Hepatocyte (in vitro differentiated cells): ENCODE results near the gene NDUFV2. TPM values are rescaled to one million over a fixed set of nuclear protein-coding genes. Genes with fewer than 3 reads are reported as not detected.

ENCODE experiments used
- DNase-seq: peaks from one replicate; pipeline ENCODE4 v3.0.0-alpha.2; 2016; ENCODE audit warnings: low spot score
- H2AFZ ChIP-seq: fragments of 200-600 bp; sonication (generic); 2 replicates; pipeline ENCODE4 v1.6.0; 2016; ENCODE audit warnings: antibody characterized with exemption, mild to moderate bottlenecking
- H3K27ac ChIP-seq: fragments of 200-600 bp; sonication (generic); 2 replicates; pipeline ENCODE4 v1.5.1; 2016; ENCODE audit warnings: mild to moderate bottlenecking
- H3K27me3 ChIP-seq: fragments of 200-600 bp; sonication (generic); 2 replicates; pipeline ENCODE4 v1.6.1; 2016
- H3K36me3 ChIP-seq: fragments of 200-600 bp; sonication (generic); replicated peaks from 2 replicates; pipeline ENCODE4 v1.5.1; 2016; ENCODE audit warnings: low read depth; ENCODE audit not compliant: insufficient read depth
- H3K4me1 ChIP-seq: fragments of 200-600 bp; sonication (generic); 2 replicates; pipeline ENCODE4 v1.5.1; 2016; ENCODE audit warnings: mild to moderate bottlenecking, moderate library complexity; ENCODE audit not compliant: insufficient read depth
- H3K4me2 ChIP-seq: fragments of 200-600 bp; sonication (generic); 2 replicates; pipeline ENCODE4 v1.6.0; 2016
- H3K4me3 ChIP-seq: fragments of 200-600 bp; sonication (generic); 2 replicates; pipeline ENCODE4 v1.5.1; 2016; ENCODE audit warnings: mild to moderate bottlenecking
- H3K79me2 ChIP-seq: fragments of 200-600 bp; sonication (generic); 2 replicates; pipeline ENCODE4 v1.6.0; 2017; ENCODE audit warnings: mild to moderate bottlenecking
- H3K9me2 ChIP-seq: fragments of 200-600 bp; sonication (generic); replicated peaks from 2 replicates; pipeline ENCODE4 v1.6.0; 2017; ENCODE audit warnings: mild to moderate bottlenecking; ENCODE audit not compliant: insufficient read depth
- H3K9me3 ChIP-seq: fragments of 200-600 bp; sonication (generic); 2 replicates; pipeline ENCODE4 v1.5.1; 2016; ENCODE audit warnings: low read depth, mild to moderate bottlenecking
- H4K20me1 ChIP-seq: fragments of 200-600 bp; sonication (generic); 2 replicates; pipeline ENCODE4 v1.6.0; 2016; ENCODE audit warnings: mild to moderate bottlenecking; ENCODE audit not compliant: insufficient read depth, poor library complexity, severe bottlenecking
- EZH2 ChIP-seq: fragments of 200-600 bp; sonication (generic); IDR thresholded peaks from 2 replicates; pipeline ENCODE4 v1.6.1; 2016; ENCODE audit warnings: antibody characterized with exemption, mild to moderate bottlenecking, borderline replicate concordance
- EZH2phosphoT487 ChIP-seq: fragments of 200-600 bp; sonication (generic); IDR thresholded peaks from one replicate; pipeline ENCODE4 v1.6.1; 2018; ENCODE audit warnings: antibody characterized with exemption, mild to moderate bottlenecking, low read depth, moderate library complexity; ENCODE audit not compliant: unreplicated experiment, severe bottlenecking
- WGBS: methylation state at CpG from one replicate; pipeline ENCODE4 v1.1.6; 2016; ENCODE audit warnings: low lambda C conversion rate; ENCODE audit errors: missing lambda C conversion rate; 5-methylcytosine and 5-hydroxymethylcytosine counted together
- polyA plus RNA-seq: library from polyadenylated mRNA; unstranded; fragments of >200 nt; fragmentation: Nextera tagmentation; extraction: Ambion mirVana; gene quantifications from 2 replicates; pipeline ENCODE4 v1.2.1, GENCODE V29; 2016
- total RNA-seq: library from RNA; depleted of rRNA; stranded (reverse); fragments of >200 nt; gene quantifications from 2 replicates; pipeline ENCODE4 v1.2.3, GENCODE V29; 2014
- TF ChIP-seq, protein P1 (sequence below): fragments of 200-600 bp; sonication (generic); IDR thresholded peaks from 2 replicates; pipeline ENCODE4 v1.5.1; 2016; ENCODE audit warnings: antibody characterized with exemption, mild to moderate bottlenecking; ENCODE audit not compliant: poor library complexity

NDUFV2 gene
- total and polyA plus RNA-seq, 2 experiments from 2014 or later, result 178 to 238 TPM

GRCh38 chr18:9135912-9136314 lies 33.4 kb downstream of the NDUFV2 start:
- peak; percentile 75 for DNase-seq
- Histone ChIP-seq H3K79me2 (peaks cover 66% of the 10 kb centered on the region), H2AFZ (peak overlapping the region; percentile 74), H3K36me3 (no peaks in the 10 kb centered on the region), H3K4me1 (peaks cover 14% of the 10 kb centered on the region), H3K27me3 (no peaks in the 10 kb centered on the region), H4K20me1 (peaks cover 32% of the 10 kb centered on the region), H3K9me2 (no peaks in the 10 kb centered on the region), H3K4me2 (peak overlapping the region; percentile 92), H3K9me3 (no peaks in the 10 kb centered on the region), H3K4me3 (peak overlapping the region; percentile 87), H3K27ac (peak overlapping the region; percentile 99)
- WGBS, result 1% methylated on average over 29 of the region's 33 CpGs
- TF ChIP-seq EZH2, result no peak
- TF ChIP-seq, protein P1, sequence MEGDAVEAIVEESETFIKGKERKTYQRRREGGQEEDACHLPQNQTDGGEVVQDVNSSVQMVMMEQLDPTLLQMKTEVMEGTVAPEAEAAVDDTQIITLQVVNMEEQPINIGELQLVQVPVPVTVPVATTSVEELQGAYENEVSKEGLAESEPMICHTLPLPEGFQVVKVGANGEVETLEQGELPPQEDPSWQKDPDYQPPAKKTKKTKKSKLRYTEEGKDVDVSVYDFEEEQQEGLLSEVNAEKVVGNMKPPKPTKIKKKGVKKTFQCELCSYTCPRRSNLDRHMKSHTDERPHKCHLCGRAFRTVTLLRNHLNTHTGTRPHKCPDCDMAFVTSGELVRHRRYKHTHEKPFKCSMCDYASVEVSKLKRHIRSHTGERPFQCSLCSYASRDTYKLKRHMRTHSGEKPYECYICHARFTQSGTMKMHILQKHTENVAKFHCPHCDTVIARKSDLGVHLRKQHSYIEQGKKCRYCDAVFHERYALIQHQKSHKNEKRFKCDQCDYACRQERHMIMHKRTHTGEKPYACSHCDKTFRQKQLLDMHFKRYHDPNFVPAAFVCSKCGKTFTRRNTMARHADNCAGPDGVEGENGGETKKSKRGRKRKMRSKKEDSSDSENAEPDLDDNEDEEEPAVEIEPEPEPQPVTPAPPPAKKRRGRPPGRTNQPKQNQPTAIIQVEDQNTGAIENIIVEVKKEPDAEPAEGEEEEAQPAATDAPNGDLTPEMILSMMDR, result no peak
- no peak for TF ChIP-seq EZH2phosphoT487

- peak within 1 kb of the TSS; percentile 92 for H3K4me2 ChIP-seq
- peak; percentile 98 for DNase-seq
- H3K27me3 ChIP-seq, result no peaks in the 10 kb centered on the region
- peaks cover 14% of the 10 kb centered on the region for H3K4me1 ChIP-seq
- no peaks in the 10 kb centered on the region for H3K9me2 ChIP-seq
- H3K36me3 ChIP-seq, result no peaks in the 10 kb centered on the region
- peaks cover 67% of the 10 kb centered on the region for H3K79me2 ChIP-seq
- H3K27ac ChIP-seq, result peak within 1 kb of the TSS; percentile 99
- TF ChIP-seq EZH2 (no peak), EZH2phosphoT487 (no peak)
- TF ChIP-seq, protein P1, result no peak
- peaks cover 38% of the 10 kb centered on the region for H4K20me1 ChIP-seq
- WGBS, result 1% methylated on average over 59 of the region's 95 CpGs
- H3K4me3 ChIP-seq, result peak within 1 kb of the TSS; percentile 91
- no peaks in the 10 kb centered on the region for H3K9me3 ChIP-seq
- peak within 1 kb of the TSS; percentile 79 for H2AFZ ChIP-seq
Measured at GRCh38 chr18:9136315-9137155, 34.0 kb downstream of the NDUFV2 start, which contains the start of gene ANKRD12. Gene ANKRD12 (plus strand): TSS chr18:9136781. CDS start chr18:9182433, 45,652 bp downstream.

- H4K20me1 ChIP-seq, result peaks cover 46% of the 10 kb centered on the region
- WGBS, result 3% methylated on average over 34 of the region's 95 CpGs
- TF ChIP-seq, protein P1, result no peak
- no peak for TF ChIP-seq EZH2
- no peak for TF ChIP-seq EZH2phosphoT487
Measured at GRCh38 chr18:9137168-9138066, 34.9 kb downstream of the NDUFV2 start.

More at GRCh38 chr18:9137168-9138066, 34.9 kb downstream of the NDUFV2 start:
- Histone ChIP-seq H3K9me3 (no peaks in the 10 kb centered on the region), H3K4me2 (peak overlapping the region; percentile 89), H2AFZ (peak overlapping the region; percentile 79), H3K9me2 (no peaks in the 10 kb centered on the region), H3K27me3 (no peaks in the 10 kb centered on the region), H3K79me2 (peaks cover 69% of the 10 kb centered on the region), H3K4me3 (peak overlapping the region; percentile 91), H3K27ac (peak overlapping the region; percentile 99), H3K36me3 (no peaks in the 10 kb centered on the region), H3K4me1 (peaks cover 14% of the 10 kb centered on the region)
- DNase-seq, result peak; percentile 91
